ENCODE data around the gene TRERF1. TPM values are rescaled to one million over a fixed set of nuclear protein-coding genes. Genes with fewer than 3 reads are reported as not detected.

TRERF1 gene
- total and polyA plus RNA-seq, 3 donors from 2014 or later, result 13.7 to 49.1 (median 40.4) TPM

- no peaks in the 10 kb centered on the region for H3K36me3 ChIP-seq (ENCODE audit: low read depth, missing control alignments)
- H3K9me3 ChIP-seq, result no peaks in the 10 kb centered on the region
- peak overlapping the region; percentile 67 to 83 for H3K27ac ChIP-seq
- peaks cover 59% of the 10 kb centered on the region for H3K4me1 ChIP-seq
- no peaks in the 10 kb centered on the region for H3K27me3 ChIP-seq
- no peak for DNase-seq
- no peak for TF ChIP-seq POLR2A (IDR thresholded peaks at IDR 0.05)
- TF ChIP-seq, protein P1, sequence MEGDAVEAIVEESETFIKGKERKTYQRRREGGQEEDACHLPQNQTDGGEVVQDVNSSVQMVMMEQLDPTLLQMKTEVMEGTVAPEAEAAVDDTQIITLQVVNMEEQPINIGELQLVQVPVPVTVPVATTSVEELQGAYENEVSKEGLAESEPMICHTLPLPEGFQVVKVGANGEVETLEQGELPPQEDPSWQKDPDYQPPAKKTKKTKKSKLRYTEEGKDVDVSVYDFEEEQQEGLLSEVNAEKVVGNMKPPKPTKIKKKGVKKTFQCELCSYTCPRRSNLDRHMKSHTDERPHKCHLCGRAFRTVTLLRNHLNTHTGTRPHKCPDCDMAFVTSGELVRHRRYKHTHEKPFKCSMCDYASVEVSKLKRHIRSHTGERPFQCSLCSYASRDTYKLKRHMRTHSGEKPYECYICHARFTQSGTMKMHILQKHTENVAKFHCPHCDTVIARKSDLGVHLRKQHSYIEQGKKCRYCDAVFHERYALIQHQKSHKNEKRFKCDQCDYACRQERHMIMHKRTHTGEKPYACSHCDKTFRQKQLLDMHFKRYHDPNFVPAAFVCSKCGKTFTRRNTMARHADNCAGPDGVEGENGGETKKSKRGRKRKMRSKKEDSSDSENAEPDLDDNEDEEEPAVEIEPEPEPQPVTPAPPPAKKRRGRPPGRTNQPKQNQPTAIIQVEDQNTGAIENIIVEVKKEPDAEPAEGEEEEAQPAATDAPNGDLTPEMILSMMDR (IDR thresholded peaks at IDR 0.05), result no peak
- H3K4me3 ChIP-seq, result no peak overlapping the region
- 35 to 63% methylated on average over 3 to 5 of the region's 5 CpGs for WGBS, 2 donors
- intact Hi-C loops (cut with DNase I; ENCODE audit: low total_unique reads), result no loop called here
Measured at GRCh38 chr6:42441697-42442081, 10.0 kb downstream of the TRERF1 start.

DNA sequence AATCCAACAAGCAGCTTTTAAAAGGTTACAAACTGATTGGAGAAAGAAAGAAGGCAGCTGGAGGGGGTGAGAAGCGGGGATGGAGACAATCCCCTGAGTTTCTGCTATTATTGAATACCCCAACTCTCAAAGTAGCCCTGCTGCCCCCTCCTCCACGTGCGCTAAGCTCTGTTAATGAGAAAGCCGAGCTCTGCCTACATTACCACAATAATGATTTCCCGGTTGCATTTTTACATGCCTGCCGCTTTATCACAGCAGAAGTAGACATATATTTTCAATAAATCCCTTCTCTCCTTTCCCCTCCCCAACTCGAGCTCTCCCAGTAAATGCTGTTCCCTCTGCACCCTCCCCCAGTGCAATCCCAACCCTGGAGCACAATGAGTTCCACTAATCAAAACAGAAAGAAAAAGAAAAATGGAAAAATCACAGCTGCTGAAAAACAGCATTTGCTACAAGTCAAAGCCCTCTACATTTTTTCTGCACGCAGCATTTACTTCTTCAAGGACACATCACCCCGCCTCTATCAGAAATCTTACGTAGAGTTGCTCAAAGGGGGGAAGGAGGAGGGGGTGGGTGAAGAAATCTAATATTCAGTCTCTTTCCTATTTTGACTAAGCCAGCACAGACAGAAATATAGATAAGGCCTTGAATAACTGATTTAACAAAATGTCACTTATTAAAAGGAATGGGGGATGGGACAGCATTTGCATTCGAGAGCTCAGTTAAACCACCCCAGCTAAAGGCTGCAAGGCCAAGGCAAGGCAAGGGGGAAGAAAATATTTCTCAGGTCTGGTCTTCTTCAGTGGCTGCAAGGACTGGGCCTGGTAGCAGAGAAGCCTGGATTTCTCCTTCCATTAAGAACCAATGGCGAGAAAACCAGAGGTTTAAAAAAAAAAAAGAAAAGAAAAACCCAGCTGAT lies 10.7 kb downstream of the TRERF1 start:
- Histone ChIP-seq H3K27ac (peak overlapping the region; percentile 67 to 83), H3K4me1 (peaks cover 59% of the 10 kb centered on the region), H3K36me3 (ENCODE audit: low read depth, missing control alignments) (no peaks in the 10 kb centered on the region), H3K9me3 (no peaks in the 10 kb centered on the region), H3K4me3 (no peak overlapping the region), H3K27me3 (no peaks in the 10 kb centered on the region)
- TF ChIP-seq, protein P1 (IDR thresholded peaks at IDR 0.05), result no peak
- TF ChIP-seq POLR2A (IDR thresholded peaks at IDR 0.05), result no peak
- intact Hi-C loops (cut with DNase I; ENCODE audit: low total_unique reads), result no loop called here
- peak; percentile 70 for DNase-seq
- 28 to 52% methylated on average over 12 of the region's 12 CpGs for WGBS, 2 donors

- Histone ChIP-seq H3K36me3 (ENCODE audit: low read depth, missing control alignments) (no peaks in the 10 kb centered on the region), H3K4me1 (peaks cover 59% of the 10 kb centered on the region), H3K27ac (peak overlapping the region; percentile 67 to 83), H3K4me3 (no peak overlapping the region), H3K9me3 (no peaks in the 10 kb centered on the region), H3K27me3 (no peaks in the 10 kb centered on the region)
- TF ChIP-seq POLR2A (IDR thresholded peaks at IDR 0.05), result no peak
- TF ChIP-seq, protein P1 (IDR thresholded peaks at IDR 0.05), result no peak
- no peak for DNase-seq
- intact Hi-C loops (cut with DNase I; ENCODE audit: low total_unique reads), result no loop called here
- 68 to 70% methylated on average over 4 to 6 of the region's 6 CpGs for WGBS, 2 donors
Measured at GRCh38 chr6:42440027-42440426, 11.7 kb downstream of the TRERF1 start.

GRCh38 chr6:42436825-42437224 lies 14.9 kb downstream of the TRERF1 start:
- Histone ChIP-seq H3K9me3 (no peaks in the 10 kb centered on the region), H3K27me3 (no peaks in the 10 kb centered on the region), H3K27ac (peak overlapping the region; percentile 0 to 11), H3K4me1 (peaks cover 33% of the 10 kb centered on the region), H3K4me3 (no peak overlapping the region), H3K36me3 (ENCODE audit: low read depth, missing control alignments) (no peaks in the 10 kb centered on the region)
- WGBS, 2 donors, result 72 to 73% methylated on average over 2 of the region's 2 CpGs
- intact Hi-C loops (cut with DNase I; ENCODE audit: low total_unique reads), result no loop called here
- no peak for DNase-seq
- TF ChIP-seq POLR2A (IDR thresholded peaks at IDR 0.05), result no peak
- TF ChIP-seq, protein P1 (IDR thresholded peaks at IDR 0.05), result no peak

Data from testis (tissue), 3 donors.